GM21381 (cell line): ENCODE measurements around the gene MAP4.

Experiments used
- ATAC-seq: cut with Tn5 transposase; IDR thresholded peaks from one replicate; pipeline ENCODE4 v1.9.1; 2021; ENCODE audit warnings: mild to moderate bottlenecking, moderate library complexity; ENCODE audit not compliant: unreplicated experiment

MAP4 gene

GRCh38 chr3:47870702-47871260 is 145.4 kb downstream of the MAP4 start:
- ATAC-seq, result no peak

- ATAC-seq, result no peak
Observed at GRCh38 chr3:47870156-47870555, 146.1 kb downstream of the MAP4 start.

- ATAC-seq, result no peak
Observed at GRCh38 chr3:47868306-47868705, 147.9 kb downstream of the MAP4 start.

GRCh38 chr3:47867451-47868044 is 148.7 kb downstream of the MAP4 start:
- no peak for ATAC-seq

- no peak for ATAC-seq
Observed at GRCh38 chr3:47865192-47865591, 151.0 kb downstream of the MAP4 start.

- no peak for ATAC-seq
Observed at GRCh38 chr3:47863391-47864128, 152.7 kb downstream of the MAP4 start.

GRCh38 chr3:47859956-47860605 is 156.1 kb downstream of the MAP4 start:
- ATAC-seq, result no peak

- ATAC-seq, result no peak
Observed at GRCh38 chr3:47857151-47857550, 159.1 kb downstream of the MAP4 start.

- ATAC-seq, result no peak
Observed at GRCh38 chr3:47856669-47857068, 159.5 kb downstream of the MAP4 start.

- ATAC-seq, result no peak
Observed at GRCh38 chr3:47855461-47856383, 160.5 kb downstream of the MAP4 start.

GRCh38 chr3:47854720-47855455 is 161.3 kb downstream of the MAP4 start:
- no peak for ATAC-seq

GRCh38 chr3:47854267-47854666 is 161.9 kb downstream of the MAP4 start:
- no peak for ATAC-seq

GRCh38 chr3:47852604-47853602 is 163.3 kb downstream of the MAP4 start:
- no peak for ATAC-seq

- no peak for ATAC-seq
Observed at GRCh38 chr3:47851888-47852603, 164.2 kb downstream of the MAP4 start.

- ATAC-seq, result no peak
Observed at GRCh38 chr3:47850564-47851410, 165.4 kb downstream of the MAP4 start.

GRCh38 chr3:47849699-47850563 is 166.3 kb downstream of the MAP4 start:
- ATAC-seq, result no peak
